C4-2B (cell line): ENCODE results near the gene TANGO6.

Experiments
- H3K27ac ChIP-seq: fragments of 450-650 bp; 2 replicates; pipeline ENCODE4 v1.5.1; 2017
- ZFX ChIP-seq: fragments of 450-650 bp; IDR thresholded peaks from 2 replicates; pipeline ENCODE4 v1.6.1; 2017
- TF ChIP-seq, protein P1 (sequence below): fragments of 450-650 bp; conservative IDR thresholded peaks from 2 replicates; pipeline ENCODE4 v1.5.1; 2017; ENCODE audit warnings: mild to moderate bottlenecking

The TANGO6 gene

GRCh38 chr16:68934402-68934801 lies 91.1 kb downstream of the TANGO6 start:
- no peak overlapping the region for H3K27ac ChIP-seq
- TF ChIP-seq, protein P1, sequence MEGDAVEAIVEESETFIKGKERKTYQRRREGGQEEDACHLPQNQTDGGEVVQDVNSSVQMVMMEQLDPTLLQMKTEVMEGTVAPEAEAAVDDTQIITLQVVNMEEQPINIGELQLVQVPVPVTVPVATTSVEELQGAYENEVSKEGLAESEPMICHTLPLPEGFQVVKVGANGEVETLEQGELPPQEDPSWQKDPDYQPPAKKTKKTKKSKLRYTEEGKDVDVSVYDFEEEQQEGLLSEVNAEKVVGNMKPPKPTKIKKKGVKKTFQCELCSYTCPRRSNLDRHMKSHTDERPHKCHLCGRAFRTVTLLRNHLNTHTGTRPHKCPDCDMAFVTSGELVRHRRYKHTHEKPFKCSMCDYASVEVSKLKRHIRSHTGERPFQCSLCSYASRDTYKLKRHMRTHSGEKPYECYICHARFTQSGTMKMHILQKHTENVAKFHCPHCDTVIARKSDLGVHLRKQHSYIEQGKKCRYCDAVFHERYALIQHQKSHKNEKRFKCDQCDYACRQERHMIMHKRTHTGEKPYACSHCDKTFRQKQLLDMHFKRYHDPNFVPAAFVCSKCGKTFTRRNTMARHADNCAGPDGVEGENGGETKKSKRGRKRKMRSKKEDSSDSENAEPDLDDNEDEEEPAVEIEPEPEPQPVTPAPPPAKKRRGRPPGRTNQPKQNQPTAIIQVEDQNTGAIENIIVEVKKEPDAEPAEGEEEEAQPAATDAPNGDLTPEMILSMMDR = no peak
- no peak for TF ChIP-seq ZFX

DNA sequence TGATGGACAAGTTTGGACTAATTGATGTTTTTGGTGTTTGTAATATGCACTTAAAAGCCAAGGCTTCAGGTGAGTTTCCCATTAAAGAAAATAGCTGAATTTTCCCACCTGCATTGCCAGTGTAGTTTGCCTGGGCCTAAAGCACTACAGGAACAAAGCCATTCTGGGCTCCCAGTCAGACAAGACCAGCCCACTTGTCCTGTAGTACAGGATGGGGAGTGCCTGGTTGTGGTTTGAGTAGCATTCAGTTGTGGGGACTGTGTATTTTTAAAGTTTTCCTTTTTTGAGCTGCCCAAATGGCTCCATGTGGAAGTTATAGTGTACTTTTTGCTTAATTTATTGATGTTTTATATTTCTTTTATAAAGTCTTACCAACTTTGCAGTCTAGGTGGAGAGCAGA lies 91.7 kb downstream of the TANGO6 start:
- TF ChIP-seq, protein P1 = no peak
- TF ChIP-seq ZFX = no peak
- no peak overlapping the region for H3K27ac ChIP-seq

GRCh38 chr16:68936736-68937631 lies 93.7 kb downstream of the TANGO6 start:
- no peak overlapping the region for H3K27ac ChIP-seq
- no peak for TF ChIP-seq ZFX
- TF ChIP-seq, protein P1 = no peak

- TF ChIP-seq, protein P1 = no peak
- TF ChIP-seq ZFX = no peak
- no peak overlapping the region for H3K27ac ChIP-seq
These were observed 96.5 kb downstream of the TANGO6 start for GRCh38 chr16:68939692-68940320.

DNA sequence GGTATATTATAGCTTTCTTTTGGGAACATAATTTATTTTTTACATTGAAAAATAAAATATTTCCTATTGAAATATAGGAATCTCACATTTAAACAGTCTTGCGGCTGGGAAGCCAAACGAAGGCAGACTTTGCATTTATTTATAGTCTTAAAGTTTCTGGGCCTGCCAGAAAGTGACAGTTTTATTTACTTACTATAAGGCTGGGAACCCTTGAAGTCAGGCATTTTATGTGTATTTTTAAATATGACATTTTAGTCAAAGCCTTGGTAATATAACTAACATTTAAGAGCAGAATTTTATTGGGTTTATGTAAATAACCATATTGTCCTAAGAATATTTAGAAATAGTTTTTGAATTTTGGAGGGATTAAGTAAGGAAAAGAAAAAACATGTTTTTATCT lies 97.5 kb downstream of the TANGO6 start:
- TF ChIP-seq, protein P1 = no peak
- no peak for TF ChIP-seq ZFX
- H3K27ac ChIP-seq = no peak overlapping the region

GRCh38 chr16:68943961-68944360 lies 100.6 kb downstream of the TANGO6 start:
- H3K27ac ChIP-seq = no peak overlapping the region
- TF ChIP-seq, protein P1 = no peak
- no peak for TF ChIP-seq ZFX

- no peak overlapping the region for H3K27ac ChIP-seq
- TF ChIP-seq, protein P1 = no peak
- no peak for TF ChIP-seq ZFX
These were observed 105.0 kb downstream of the TANGO6 start for GRCh38 chr16:68948230-68948910.
